IMR-90 (cell line): ENCODE measurements around the gene NXPH3.
"Not testable (repeated sequence)": the region's sequence is repeated elsewhere in the genome, so short reads cannot be mapped to it uniquely, and the experiment has no call there.

ENCODE experiments used
- CEBPB ChIP-seq: IDR thresholded peaks from 2 replicates; pipeline ENCODE4 v1.6.1; 2012; ENCODE audit warnings: low read depth, low read length, improper control_type of control experiment
- CTCF ChIP-seq: conservative IDR thresholded peaks from 2 replicates; pipeline ENCODE4 v1.5.1; 2012; ENCODE audit warnings: mild to moderate bottlenecking, low read depth, low read length, improper control_type of control experiment
- ELK1 ChIP-seq: fragments of 150-350 bp; IDR thresholded peaks from 2 replicates; pipeline ENCODE4 v1.6.1; 2016; ENCODE audit warnings: low read depth, mild to moderate bottlenecking, low read length, moderate library complexity, borderline replicate concordance
- MAFK ChIP-seq: IDR thresholded peaks from 2 replicates; pipeline ENCODE4 v1.6.1; 2012; ENCODE audit warnings: low read depth, low read length, improper control_type of control experiment
- MAZ ChIP-seq: IDR thresholded peaks from 2 replicates; pipeline ENCODE4 v1.6.1; 2012; ENCODE audit warnings: low read depth, mild to moderate bottlenecking, low read length, improper control_type of control experiment, moderate library complexity, borderline replicate concordance
- POLR2A ChIP-seq: IDR thresholded peaks from 2 replicates; pipeline ENCODE4 v1.6.1; 2012; ENCODE audit warnings: mild to moderate bottlenecking, low read depth, low read length
- RAD21 ChIP-seq: IDR thresholded peaks from 2 replicates; pipeline ENCODE4 v1.6.1; 2012; ENCODE audit warnings: low read length, improper control_type of control experiment
- RCOR1 ChIP-seq: IDR thresholded peaks from 2 replicates; pipeline ENCODE4 v1.6.1; 2012; ENCODE audit warnings: mild to moderate bottlenecking, low read length, improper control_type of control experiment; ENCODE audit not compliant: insufficient replicate concordance
- RFX5 ChIP-seq: IDR thresholded peaks from 2 replicates; pipeline ENCODE4 v1.8.0; 2012; ENCODE audit warnings: low read depth, mild to moderate bottlenecking, low read length, moderate library complexity
- USF2 ChIP-seq: fragments of 150-350 bp; IDR thresholded peaks from 2 replicates; pipeline ENCODE4 v1.6.1; 2017; ENCODE audit warnings: mild to moderate bottlenecking, antibody characterized with exemption, low read length, low read depth

- TF ChIP-seq USF2, CTCF, RCOR1, CEBPB, RAD21, RFX5, POLR2A, MAZ, ELK1, MAFK: not testable (repeated sequence)
These were observed 24.9 kb upstream of the NXPH3 start for GRCh38 chr17:49550764-49551163.
